RPMI7951 (cell line): ENCODE data around the gene PHLDB2. TPM values are rescaled to one million over a fixed set of nuclear protein-coding genes. Genes with fewer than 3 reads are reported as not detected.
A peak's percentile ranks its signal among the peaks of the same experiment; 100 is the strongest.
"Not testable (repeated sequence)": the region's sequence is repeated elsewhere in the genome, so short reads cannot be mapped to it uniquely, and the experiment has no call there.

ENCODE experiments used
- DNase-seq: peaks from one replicate; pipeline ENCODE4 v3.0.0-alpha.2; 2012; ENCODE audit warnings: low read depth
- total RNA-seq: library from RNA; depleted of rRNA; stranded (reverse); fragments of >200 nt; shearing (Covaris generic); gene quantifications from 2 replicates; pipeline ENCODE4 v1.2.3, GENCODE V29; 2014; rRNA removed

PHLDB2 gene
- total RNA-seq: 92.6 and 122 TPM in 2 replicates

- DNase-seq: peak; percentile 85
Observed at GRCh38 chr3:111859061-111859973, at the start of gene PHLDB2. TSS of gene PHLDB2 (plus strand) at chr3:111859265. CDS start at chr3:111884078, 24,813 bp downstream.

- peak; percentile 94 for DNase-seq
Observed at GRCh38 chr3:111810909-111811308, 48.2 kb upstream of the PHLDB2 start.

- no peak for DNase-seq
Observed at GRCh38 chr3:111811811-111812210, 47.3 kb upstream of the PHLDB2 start.

- DNase-seq: no peak
Observed at GRCh38 chr3:111812701-111813100, 46.4 kb upstream of the PHLDB2 start.

GRCh38 chr3:111813441-111813840, 45.6 kb upstream of the PHLDB2 start:
- no peak for DNase-seq

- DNase-seq: no peak
Observed at GRCh38 chr3:111813979-111814378, 45.1 kb upstream of the PHLDB2 start.

GRCh38 chr3:111816771-111817170, 42.3 kb upstream of the PHLDB2 start:
- not testable (repeated sequence) for DNase-seq

GRCh38 chr3:111819927-111820326, 39.1 kb upstream of the PHLDB2 start:
- no peak for DNase-seq

- no peak for DNase-seq
Observed at GRCh38 chr3:111820651-111821050, 38.4 kb upstream of the PHLDB2 start.

- no peak for DNase-seq
Observed at GRCh38 chr3:111821891-111822290, 37.2 kb upstream of the PHLDB2 start.

GRCh38 chr3:111822804-111823203, 36.3 kb upstream of the PHLDB2 start:
- DNase-seq: no peak

- DNase-seq: no peak
Observed at GRCh38 chr3:111823341-111823855, 35.7 kb upstream of the PHLDB2 start.

GRCh38 chr3:111824351-111824750, 34.7 kb upstream of the PHLDB2 start:
- DNase-seq: no peak

GRCh38 chr3:111827871-111828270, 31.2 kb upstream of the PHLDB2 start:
- DNase-seq: no peak

- no peak for DNase-seq
Observed at GRCh38 chr3:111828530-111828929, 30.5 kb upstream of the PHLDB2 start.

GRCh38 chr3:111829023-111829422, 30.0 kb upstream of the PHLDB2 start:
- DNase-seq: no peak

GRCh38 chr3:111831840-111832239, 27.2 kb upstream of the PHLDB2 start:
- peak; percentile 90 for DNase-seq

GRCh38 chr3:111837112-111837511, 22.0 kb upstream of the PHLDB2 start:
- DNase-seq: no peak

GRCh38 chr3:111838133-111838532, 20.9 kb upstream of the PHLDB2 start:
- no peak for DNase-seq

GRCh38 chr3:111846039-111846438, 13.0 kb upstream of the PHLDB2 start:
- DNase-seq: peak; percentile 92

- peak; percentile 83 for DNase-seq
Observed at GRCh38 chr3:111846717-111847116, 12.3 kb upstream of the PHLDB2 start.

- peak; percentile 72 for DNase-seq
Observed at GRCh38 chr3:111848283-111848682, 10.8 kb upstream of the PHLDB2 start.

- DNase-seq: no peak
Observed at GRCh38 chr3:111848778-111849177, 10.3 kb upstream of the PHLDB2 start.
